ENCODE measurements around the gene CASKIN2.

DNA sequence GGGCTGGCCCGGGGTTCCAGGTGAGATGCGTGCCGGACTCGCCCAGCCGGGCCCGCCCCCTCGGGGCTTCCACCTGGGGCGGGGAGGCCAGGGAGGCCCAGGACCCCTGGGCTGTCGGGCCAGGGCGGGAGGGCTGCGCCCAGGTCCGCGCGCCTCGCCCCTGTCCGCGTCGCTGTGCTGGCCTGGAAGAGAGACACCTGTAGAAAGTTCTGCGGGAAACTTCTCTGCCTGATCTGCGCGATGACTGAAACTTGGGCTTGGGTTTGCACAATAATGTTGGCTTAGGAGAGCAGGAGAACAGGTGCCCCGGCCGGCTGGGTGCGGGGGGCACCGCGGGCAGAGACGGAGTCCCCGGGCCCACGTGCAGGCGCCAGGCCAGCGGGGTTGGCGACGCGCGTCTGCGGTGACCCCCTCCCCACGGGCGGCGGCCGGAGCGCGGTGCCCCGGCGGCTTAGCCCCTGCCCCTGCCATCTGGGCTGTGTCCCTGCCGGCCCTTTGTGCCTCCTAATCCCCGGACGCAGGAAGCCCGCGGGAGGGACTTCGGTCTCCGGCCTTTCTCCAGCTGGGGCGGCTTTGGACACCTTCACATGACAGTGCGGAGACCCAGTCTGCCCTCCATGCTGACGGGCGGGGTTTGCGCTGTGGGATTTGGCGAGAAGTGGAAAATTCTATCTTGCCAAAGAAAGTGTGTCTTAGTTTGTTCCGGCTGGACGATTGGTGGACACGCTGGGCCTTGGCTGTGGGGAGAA, 10.6 kb upstream of the CASKIN2 start:
- TF ChIP-seq CHD4 (IDR thresholded peaks at IDR 0.05; ENCODE audit: borderline replicate concordance) (no peak), RCOR1 (IDR thresholded peaks at IDR 0.05; ENCODE audit: low read depth, low read length) (no peak), MYC (IDR thresholded peaks at IDR 0.05; ENCODE audit: borderline replicate concordance, low read length) (no peak), HEYL (CRISPR knock-in tag; IDR thresholded peaks at IDR 0.05) (no peak), PHF8 (IDR thresholded peaks at IDR 0.05; ENCODE audit: borderline replicate concordance, low read depth) (peak; percentile 39; the same call in 1 of the 2 replicates), KDM1A (IDR thresholded peaks at IDR 0.05; ENCODE audit: low read depth) (no peak), POLR2A (IDR thresholded peaks at IDR 0.05; ENCODE audit: low read length) (no peak), SREBF2 (IDR thresholded peaks at IDR 0.05) (no peak)
- TF ChIP-seq, protein P1, sequence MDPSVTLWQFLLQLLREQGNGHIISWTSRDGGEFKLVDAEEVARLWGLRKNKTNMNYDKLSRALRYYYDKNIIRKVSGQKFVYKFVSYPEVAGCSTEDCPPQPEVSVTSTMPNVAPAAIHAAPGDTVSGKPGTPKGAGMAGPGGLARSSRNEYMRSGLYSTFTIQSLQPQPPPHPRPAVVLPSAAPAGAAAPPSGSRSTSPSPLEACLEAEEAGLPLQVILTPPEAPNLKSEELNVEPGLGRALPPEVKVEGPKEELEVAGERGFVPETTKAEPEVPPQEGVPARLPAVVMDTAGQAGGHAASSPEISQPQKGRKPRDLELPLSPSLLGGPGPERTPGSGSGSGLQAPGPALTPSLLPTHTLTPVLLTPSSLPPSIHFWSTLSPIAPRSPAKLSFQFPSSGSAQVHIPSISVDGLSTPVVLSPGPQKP (IDR thresholded peaks at IDR 0.05; ENCODE audit: low read depth, low read length), result no peak
- TF ChIP-seq, protein P2, sequence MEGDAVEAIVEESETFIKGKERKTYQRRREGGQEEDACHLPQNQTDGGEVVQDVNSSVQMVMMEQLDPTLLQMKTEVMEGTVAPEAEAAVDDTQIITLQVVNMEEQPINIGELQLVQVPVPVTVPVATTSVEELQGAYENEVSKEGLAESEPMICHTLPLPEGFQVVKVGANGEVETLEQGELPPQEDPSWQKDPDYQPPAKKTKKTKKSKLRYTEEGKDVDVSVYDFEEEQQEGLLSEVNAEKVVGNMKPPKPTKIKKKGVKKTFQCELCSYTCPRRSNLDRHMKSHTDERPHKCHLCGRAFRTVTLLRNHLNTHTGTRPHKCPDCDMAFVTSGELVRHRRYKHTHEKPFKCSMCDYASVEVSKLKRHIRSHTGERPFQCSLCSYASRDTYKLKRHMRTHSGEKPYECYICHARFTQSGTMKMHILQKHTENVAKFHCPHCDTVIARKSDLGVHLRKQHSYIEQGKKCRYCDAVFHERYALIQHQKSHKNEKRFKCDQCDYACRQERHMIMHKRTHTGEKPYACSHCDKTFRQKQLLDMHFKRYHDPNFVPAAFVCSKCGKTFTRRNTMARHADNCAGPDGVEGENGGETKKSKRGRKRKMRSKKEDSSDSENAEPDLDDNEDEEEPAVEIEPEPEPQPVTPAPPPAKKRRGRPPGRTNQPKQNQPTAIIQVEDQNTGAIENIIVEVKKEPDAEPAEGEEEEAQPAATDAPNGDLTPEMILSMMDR (IDR thresholded peaks at IDR 0.05), result no peak
- TF ChIP-seq, protein P3, sequence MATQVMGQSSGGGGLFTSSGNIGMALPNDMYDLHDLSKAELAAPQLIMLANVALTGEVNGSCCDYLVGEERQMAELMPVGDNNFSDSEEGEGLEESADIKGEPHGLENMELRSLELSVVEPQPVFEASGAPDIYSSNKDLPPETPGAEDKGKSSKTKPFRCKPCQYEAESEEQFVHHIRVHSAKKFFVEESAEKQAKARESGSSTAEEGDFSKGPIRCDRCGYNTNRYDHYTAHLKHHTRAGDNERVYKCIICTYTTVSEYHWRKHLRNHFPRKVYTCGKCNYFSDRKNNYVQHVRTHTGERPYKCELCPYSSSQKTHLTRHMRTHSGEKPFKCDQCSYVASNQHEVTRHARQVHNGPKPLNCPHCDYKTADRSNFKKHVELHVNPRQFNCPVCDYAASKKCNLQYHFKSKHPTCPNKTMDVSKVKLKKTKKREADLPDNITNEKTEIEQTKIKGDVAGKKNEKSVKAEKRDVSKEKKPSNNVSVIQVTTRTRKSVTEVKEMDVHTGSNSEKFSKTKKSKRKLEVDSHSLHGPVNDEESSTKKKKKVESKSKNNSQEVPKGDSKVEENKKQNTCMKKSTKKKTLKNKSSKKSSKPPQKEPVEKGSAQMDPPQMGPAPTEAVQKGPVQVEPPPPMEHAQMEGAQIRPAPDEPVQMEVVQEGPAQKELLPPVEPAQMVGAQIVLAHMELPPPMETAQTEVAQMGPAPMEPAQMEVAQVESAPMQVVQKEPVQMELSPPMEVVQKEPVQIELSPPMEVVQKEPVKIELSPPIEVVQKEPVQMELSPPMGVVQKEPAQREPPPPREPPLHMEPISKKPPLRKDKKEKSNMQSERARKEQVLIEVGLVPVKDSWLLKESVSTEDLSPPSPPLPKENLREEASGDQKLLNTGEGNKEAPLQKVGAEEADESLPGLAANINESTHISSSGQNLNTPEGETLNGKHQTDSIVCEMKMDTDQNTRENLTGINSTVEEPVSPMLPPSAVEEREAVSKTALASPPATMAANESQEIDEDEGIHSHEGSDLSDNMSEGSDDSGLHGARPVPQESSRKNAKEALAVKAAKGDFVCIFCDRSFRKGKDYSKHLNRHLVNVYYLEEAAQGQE (IDR thresholded peaks at IDR 0.05), result no peak
- TF ChIP-seq, protein P4, sequence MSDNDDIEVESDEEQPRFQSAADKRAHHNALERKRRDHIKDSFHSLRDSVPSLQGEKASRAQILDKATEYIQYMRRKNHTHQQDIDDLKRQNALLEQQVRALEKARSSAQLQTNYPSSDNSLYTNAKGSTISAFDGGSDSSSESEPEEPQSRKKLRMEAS (IDR thresholded peaks at IDR 0.05), result peak; percentile 69

Data from A549 (cell line).